SU-DHL-6 (cell line): ENCODE measurements around the gene PTPRN2.

Experiments
- H2AFZ ChIP-seq: fragments of 200-600 bp; sonication (generic); 2 replicates; pipeline ENCODE4 v1.6.1; 2014; ENCODE audit warnings: low read depth, mild to moderate bottlenecking, moderate library complexity, mixed read lengths, antibody characterized with exemption, low read length; ENCODE audit not compliant: severe bottlenecking
- H3F3A ChIP-seq: fragments of 200-600 bp; shearing (Covaris generic); 2 replicates; pipeline ENCODE4 v1.6.0; 2016; ENCODE audit warnings: antibody characterized with exemption, mild to moderate bottlenecking; ENCODE audit not compliant: insufficient read depth
- H3K27ac ChIP-seq: fragments of 200-600 bp; sonication (generic); 2 replicates; pipeline ENCODE4 v1.5.1; 2016; ENCODE audit warnings: low read depth, mild to moderate bottlenecking, low read length, moderate library complexity, mixed read lengths
- H3K27me3 ChIP-seq: fragments of 200-600 bp; sonication (generic), shearing (Covaris generic); 2 replicates; pipeline ENCODE4 v1.6.0; 2014; ENCODE audit warnings: mild to moderate bottlenecking, low read length
- H3K36me3 ChIP-seq: fragments of 200-600 bp; sonication (generic); 2 replicates; pipeline ENCODE4 v1.6.1; 2014; ENCODE audit warnings: mild to moderate bottlenecking, low read length, mixed read lengths
- H3K4me2 ChIP-seq: fragments of 300-600, 200-600 bp; shearing (Covaris generic), sonication (generic); 2 replicates; pipeline ENCODE4 v1.6.0; 2014; ENCODE audit warnings: low read length, low read depth, mild to moderate bottlenecking; ENCODE audit not compliant: poor library complexity, severe bottlenecking
- H3K4me3 ChIP-seq: fragments of 200-600 bp; sonication (generic); 2 replicates; pipeline ENCODE4 v1.5.1; 2014; ENCODE audit warnings: antibody characterized with exemption, low read length, mild to moderate bottlenecking, mixed read lengths; ENCODE audit not compliant: insufficient read depth, poor library complexity, severe bottlenecking
- H3K79me2 ChIP-seq: fragments of 200-600 bp; sonication (generic); 2 replicates; pipeline ENCODE4 v1.6.1; 2014; ENCODE audit warnings: mild to moderate bottlenecking, low read length, moderate library complexity; ENCODE audit not compliant: insufficient read depth
- H3K9ac ChIP-seq: fragments of 200-600 bp; sonication (generic); 2 replicates; pipeline ENCODE4 v1.7.0; 2014; ENCODE audit warnings: mild to moderate bottlenecking, low read length
- H3K9me2 ChIP-seq: fragments of 200-600 bp; sonication (generic); replicated peaks from 2 replicates; pipeline ENCODE4 v1.6.1; 2014; ENCODE audit warnings: low read length; ENCODE audit not compliant: insufficient read depth
- H3K9me3 ChIP-seq: fragments of 200-600 bp; sonication (generic); 2 replicates; pipeline ENCODE4 v1.6.1; 2014; ENCODE audit warnings: low read length, mixed read lengths; ENCODE audit not compliant: insufficient read depth
- H4K20me1 ChIP-seq: fragments of 200-600 bp; sonication (generic); 2 replicates; pipeline ENCODE4 v1.6.1; 2014; ENCODE audit warnings: low read depth, mild to moderate bottlenecking, antibody characterized with exemption, low read length, moderate library complexity, mixed read lengths
- EZH2phosphoT487 ChIP-seq: fragments of 200-600 bp; sonication (generic), shearing (Covaris generic); conservative IDR thresholded peaks from 2 replicates; pipeline ENCODE4 v1.6.1; 2018; ENCODE audit warnings: mild to moderate bottlenecking, antibody characterized with exemption, low read length, moderate library complexity, mixed read lengths
- TF ChIP-seq, protein P1 (sequence below): fragments of 200-600 bp; sonication (generic); IDR thresholded peaks from one replicate; pipeline ENCODE4 v1.5.1; 2017; ENCODE audit warnings: antibody characterized with exemption, mild to moderate bottlenecking, low read length, moderate library complexity; ENCODE audit not compliant: insufficient read depth, poor library complexity, severe bottlenecking

The PTPRN2 gene

DNA sequence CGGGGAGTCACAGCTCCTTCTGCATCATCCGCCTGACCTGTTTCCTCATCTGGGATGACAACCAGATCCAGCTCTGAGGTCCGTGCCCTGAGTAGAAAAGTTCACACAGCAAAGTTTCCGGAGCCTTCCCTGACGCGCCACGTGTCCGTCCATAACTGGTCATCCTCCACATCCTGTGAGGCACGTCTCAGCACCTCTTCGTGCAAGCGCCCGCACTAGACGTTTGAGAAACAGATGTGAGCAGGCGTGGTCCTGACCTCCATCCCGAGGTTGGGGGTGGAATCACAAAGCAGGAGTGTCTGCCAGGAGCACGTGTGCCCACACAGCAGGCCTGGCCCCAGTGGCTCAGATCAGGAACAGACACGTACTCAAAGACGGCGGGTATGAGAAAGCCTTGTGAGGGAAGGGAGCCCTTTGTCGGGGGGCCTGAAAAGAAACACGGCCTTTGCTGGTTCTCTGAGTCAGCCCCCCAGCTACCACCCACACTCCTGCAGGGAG is 730.0 kb downstream of the PTPRN2 start:
- H2AFZ ChIP-seq: no peak overlapping the region
- H3K27me3 ChIP-seq: no peaks in the 10 kb centered on the region

DNA sequence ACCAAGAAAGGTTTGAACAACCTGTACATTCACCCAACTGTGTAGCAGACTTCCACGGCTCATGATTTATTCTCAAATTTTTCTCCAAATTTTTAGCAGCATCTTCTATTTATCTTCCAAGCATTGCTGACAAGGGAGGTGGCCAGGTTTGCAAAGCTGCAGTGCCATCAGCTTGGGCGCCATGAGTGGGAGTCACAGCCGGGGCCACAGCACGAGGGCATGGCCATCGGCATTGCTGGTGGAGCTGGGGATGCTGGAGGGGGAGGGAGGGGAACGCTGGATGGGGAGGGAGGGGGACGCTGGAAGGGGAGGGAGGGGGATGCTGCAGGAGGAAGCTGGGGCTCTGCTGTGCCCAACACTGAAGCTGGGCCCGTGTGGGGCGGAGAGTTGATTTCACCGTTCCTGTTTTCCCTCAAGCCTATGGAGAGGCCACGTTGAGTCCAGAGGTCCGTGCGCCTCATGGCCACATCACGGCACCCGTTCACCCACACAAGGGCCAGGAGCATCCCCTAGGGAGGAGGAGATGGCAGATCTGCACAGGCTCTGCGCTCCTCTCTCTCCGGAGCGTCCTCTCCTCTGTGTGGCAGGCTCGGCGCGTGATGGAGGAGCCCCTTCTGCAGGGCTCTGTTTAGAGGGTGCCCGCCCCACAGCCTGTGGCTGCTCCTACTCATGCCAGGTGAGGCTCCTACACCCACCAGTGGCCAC is 730.6 kb downstream of the PTPRN2 start:
- H3K4me2 ChIP-seq: no peak overlapping the region
- H3K9me2 ChIP-seq: no peaks in the 10 kb centered on the region
- TF ChIP-seq, protein P1, sequence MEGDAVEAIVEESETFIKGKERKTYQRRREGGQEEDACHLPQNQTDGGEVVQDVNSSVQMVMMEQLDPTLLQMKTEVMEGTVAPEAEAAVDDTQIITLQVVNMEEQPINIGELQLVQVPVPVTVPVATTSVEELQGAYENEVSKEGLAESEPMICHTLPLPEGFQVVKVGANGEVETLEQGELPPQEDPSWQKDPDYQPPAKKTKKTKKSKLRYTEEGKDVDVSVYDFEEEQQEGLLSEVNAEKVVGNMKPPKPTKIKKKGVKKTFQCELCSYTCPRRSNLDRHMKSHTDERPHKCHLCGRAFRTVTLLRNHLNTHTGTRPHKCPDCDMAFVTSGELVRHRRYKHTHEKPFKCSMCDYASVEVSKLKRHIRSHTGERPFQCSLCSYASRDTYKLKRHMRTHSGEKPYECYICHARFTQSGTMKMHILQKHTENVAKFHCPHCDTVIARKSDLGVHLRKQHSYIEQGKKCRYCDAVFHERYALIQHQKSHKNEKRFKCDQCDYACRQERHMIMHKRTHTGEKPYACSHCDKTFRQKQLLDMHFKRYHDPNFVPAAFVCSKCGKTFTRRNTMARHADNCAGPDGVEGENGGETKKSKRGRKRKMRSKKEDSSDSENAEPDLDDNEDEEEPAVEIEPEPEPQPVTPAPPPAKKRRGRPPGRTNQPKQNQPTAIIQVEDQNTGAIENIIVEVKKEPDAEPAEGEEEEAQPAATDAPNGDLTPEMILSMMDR: no peak
- TF ChIP-seq EZH2phosphoT487: no peak
- no peaks in the 10 kb centered on the region for H3K79me2 ChIP-seq
- H3K9ac ChIP-seq: no peak overlapping the region
- H3K27me3 ChIP-seq: no peaks in the 10 kb centered on the region
- H3K4me3 ChIP-seq: no peak overlapping the region
- no peak overlapping the region for H3K27ac ChIP-seq
- H3F3A ChIP-seq: no peaks in the 10 kb centered on the region
- no peaks in the 10 kb centered on the region for H3K9me3 ChIP-seq
- no peaks in the 10 kb centered on the region for H3K36me3 ChIP-seq
- H4K20me1 ChIP-seq: no peaks in the 10 kb centered on the region
- H2AFZ ChIP-seq: no peak overlapping the region

More for the DNA sequence above, 730.0 kb downstream of the PTPRN2 start:
- Histone ChIP-seq H4K20me1 (no peaks in the 10 kb centered on the region), H3K4me2 (no peak overlapping the region), H3K9ac (no peak overlapping the region), H3F3A (no peaks in the 10 kb centered on the region), H3K79me2 (no peaks in the 10 kb centered on the region), H3K9me2 (no peaks in the 10 kb centered on the region), H3K4me3 (no peak overlapping the region), H3K9me3 (no peaks in the 10 kb centered on the region), H3K27ac (no peak overlapping the region), H3K36me3 (no peaks in the 10 kb centered on the region)
- TF ChIP-seq EZH2phosphoT487: no peak
- TF ChIP-seq, protein P1: no peak

DNA sequence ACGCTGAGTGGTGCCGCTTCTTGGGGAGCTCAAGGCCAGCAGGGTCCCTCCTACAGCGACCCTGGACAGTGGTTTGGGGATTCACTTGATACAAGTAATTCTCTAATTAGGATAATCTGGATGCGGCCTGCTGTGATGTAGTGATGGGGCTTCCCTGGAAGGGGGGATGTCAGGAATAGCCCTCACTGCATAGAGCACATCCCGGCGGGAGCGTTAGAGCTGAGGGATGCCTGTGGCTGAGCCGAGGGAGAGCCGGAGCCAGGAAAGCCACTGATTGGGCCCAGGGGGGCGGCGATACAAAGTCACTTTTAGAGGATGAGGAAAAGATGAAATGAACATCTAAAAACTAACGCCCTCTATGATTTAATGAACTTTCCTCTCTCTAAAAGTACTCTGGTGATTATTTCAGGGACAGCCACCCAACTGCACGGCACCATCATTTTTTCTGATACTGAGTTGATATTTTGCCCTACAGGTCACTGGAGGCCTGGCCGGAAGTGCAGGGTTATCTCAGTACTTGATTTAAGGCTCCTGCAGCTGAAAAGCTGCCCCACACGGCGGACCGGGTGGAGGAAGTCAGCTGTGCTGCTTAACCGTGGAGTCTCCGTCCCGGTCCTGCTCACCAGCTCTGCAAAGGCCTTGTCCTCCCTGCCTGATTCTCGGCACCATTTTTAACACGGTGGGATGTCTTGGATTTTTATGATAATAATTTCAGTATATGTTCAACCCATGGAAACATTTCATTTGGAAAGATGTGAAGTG is 732.0 kb downstream of the PTPRN2 start:
- no peak overlapping the region for H2AFZ ChIP-seq
- H3K9me3 ChIP-seq: no peaks in the 10 kb centered on the region
- no peak overlapping the region for H3K4me2 ChIP-seq
- H3K27me3 ChIP-seq: no peaks in the 10 kb centered on the region
- H3K36me3 ChIP-seq: no peaks in the 10 kb centered on the region
- H3K27ac ChIP-seq: no peak overlapping the region
- no peak overlapping the region for H3K4me3 ChIP-seq
- TF ChIP-seq, protein P1: no peak
- no peak for TF ChIP-seq EZH2phosphoT487
- H4K20me1 ChIP-seq: no peaks in the 10 kb centered on the region
- no peaks in the 10 kb centered on the region for H3K79me2 ChIP-seq
- no peaks in the 10 kb centered on the region for H3K9me2 ChIP-seq
- no peak overlapping the region for H3K9ac ChIP-seq
- H3F3A ChIP-seq: no peaks in the 10 kb centered on the region
